CD4-positive, alpha-beta T cell treated with Interleukin-4 for 4 hours (primary cell): ENCODE data around the gene SH3RF3.

ENCODE experiments used
- DNase-seq: peaks from one replicate; pipeline ENCODE4 v3.0.0-alpha.2; 2020

SH3RF3 gene

DNA sequence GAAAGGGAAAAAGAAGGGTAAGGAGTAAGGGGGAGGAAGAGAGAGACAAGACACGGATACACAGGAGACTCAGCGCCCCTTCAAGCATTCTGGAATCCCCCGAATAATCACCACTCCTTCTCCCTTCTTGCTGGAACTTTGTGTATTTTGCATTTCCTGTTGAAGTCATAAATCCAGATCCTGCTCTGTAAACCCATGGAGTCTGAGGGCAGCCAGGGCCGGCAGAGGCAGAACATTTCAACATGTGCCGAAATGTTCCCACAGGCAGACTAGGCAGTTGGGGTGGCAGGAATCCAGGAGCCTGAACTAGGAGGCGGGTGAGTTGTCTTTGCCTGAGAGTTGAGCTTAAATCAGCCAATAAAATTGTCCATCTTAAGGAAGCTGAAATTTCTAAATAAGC is 193.1 kb downstream of the SH3RF3 start:
- no peak for DNase-seq

DNA sequence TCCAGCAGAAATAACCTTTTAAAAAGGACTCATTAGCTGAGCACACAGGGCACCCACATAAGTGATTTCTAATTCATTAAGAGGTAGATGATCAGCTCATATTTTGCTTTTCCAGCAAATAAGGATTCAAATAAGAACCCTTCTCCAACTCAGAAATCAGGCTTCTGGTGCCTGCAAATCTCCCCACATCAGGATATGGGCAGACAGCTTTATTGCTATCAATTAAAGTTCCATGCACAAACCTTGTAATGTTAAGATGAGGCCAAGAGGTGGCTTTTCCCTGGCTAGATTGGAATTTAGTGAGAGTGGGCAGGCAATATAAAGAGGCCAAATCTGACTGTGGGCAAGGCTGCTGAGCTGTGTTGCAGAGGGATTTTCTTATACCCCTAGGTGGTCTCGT is 193.6 kb downstream of the SH3RF3 start:
- no peak for DNase-seq

GRCh38 chr2:109324861-109325260 is 195.9 kb downstream of the SH3RF3 start:
- no peak for DNase-seq

- no peak for DNase-seq
Measured at GRCh38 chr2:109325570-109325969, 196.6 kb downstream of the SH3RF3 start.

DNA sequence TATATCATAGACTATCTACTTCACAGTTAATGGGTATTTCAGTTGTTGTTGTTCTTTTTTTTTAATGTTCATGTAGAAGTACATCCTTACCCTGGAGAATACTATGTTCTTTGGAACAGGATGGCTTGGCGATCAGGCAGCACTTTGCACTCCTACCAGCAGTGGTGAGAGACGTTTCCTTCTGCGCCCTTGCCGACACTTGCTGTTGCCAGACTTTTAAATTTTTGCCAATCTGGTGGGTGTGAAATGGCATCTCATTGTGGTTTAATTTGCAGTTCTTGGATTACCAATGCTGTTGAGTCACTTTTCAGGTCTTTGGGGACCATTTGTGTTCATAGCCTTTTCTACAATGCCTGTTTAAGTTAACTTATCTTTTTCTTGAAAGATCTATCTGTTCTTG is 197.3 kb downstream of the SH3RF3 start:
- no peak for DNase-seq

DNA sequence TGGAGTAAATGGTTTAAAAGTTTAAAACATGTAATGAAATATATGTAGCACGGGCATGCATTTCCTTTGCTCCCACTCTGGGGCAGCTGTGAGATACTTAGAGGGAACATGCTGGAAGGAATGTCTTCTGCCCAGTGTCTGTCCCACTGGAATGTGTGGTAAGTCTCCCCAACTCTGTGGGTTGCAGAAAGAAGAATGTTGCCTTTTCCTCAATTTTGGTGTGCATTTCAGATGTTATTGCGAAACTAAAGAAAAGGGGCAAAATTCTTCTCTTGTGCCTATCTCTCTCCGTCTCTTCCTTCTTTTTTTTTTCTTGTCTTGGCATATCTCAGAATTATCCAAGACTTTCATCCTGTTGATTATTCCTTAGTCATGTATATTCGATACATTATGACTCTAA is 201.1 kb downstream of the SH3RF3 start:
- no peak for DNase-seq

GRCh38 chr2:109331081-109331480 is 202.1 kb downstream of the SH3RF3 start:
- DNase-seq, result no peak

- peak; percentile 10 for DNase-seq
Measured at GRCh38 chr2:109331896-109332848, 203.2 kb downstream of the SH3RF3 start.

- no peak for DNase-seq
Measured at GRCh38 chr2:109332880-109333279, 203.9 kb downstream of the SH3RF3 start.

DNA sequence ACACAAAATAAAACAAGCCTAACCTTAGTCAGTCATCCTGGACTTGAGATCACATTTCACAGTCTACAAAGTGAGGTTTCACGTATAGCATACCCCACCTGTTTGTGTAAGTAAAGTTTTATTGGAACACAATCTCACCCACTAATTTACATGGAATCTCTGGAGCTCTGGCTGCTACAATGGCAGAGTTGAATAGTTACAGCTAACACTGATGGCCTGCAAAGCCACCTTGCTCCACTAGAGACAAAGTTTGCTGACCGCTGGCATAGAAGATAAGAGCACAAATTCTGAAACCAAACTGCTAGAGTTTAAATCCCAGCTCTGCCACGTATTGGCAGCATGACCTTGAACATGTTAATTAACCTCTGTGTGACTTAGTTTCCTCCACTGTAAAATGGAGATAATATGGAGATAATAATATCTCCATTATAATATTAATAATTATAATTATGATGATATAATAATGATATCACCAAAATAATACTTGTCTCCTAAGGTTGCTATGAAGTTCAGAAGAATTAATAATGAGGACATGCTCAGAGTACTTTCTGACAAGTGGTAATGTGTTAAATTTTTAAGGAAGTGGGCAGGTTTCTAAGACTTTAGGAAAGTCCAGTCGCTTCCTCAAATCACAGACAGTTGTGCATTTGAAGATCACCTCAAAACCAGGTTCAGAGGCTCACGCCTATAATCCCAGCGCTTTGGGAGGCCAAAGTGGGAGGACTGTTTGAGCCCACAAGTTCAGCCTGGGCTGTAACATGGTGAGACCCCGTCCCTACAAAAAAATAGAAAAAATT is 204.6 kb downstream of the SH3RF3 start:
- DNase-seq, result no peak

GRCh38 chr2:109335631-109336176 is 206.7 kb downstream of the SH3RF3 start:
- no peak for DNase-seq

GRCh38 chr2:109336296-109336695 is 207.3 kb downstream of the SH3RF3 start:
- DNase-seq, result no peak

DNA sequence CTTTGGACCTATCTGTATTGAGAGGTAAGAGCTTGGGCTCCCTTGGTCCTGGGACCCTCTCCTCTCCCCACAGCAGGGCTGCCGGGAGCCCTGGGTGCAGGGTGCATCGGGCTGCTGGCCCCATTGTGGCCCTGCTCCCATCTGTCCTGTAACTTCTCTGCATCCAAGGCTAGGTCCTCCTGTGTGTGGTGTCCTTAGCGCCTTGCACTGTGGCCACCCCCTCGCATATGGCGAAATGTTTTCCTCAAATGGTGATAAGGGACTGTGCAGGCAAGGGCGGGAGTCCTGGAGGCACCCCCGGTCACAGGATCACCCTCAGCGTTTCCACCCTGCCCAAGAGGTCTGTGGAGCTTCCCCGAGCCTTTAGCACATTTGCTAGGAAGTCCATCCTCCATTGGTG is 208.2 kb downstream of the SH3RF3 start:
- DNase-seq, result no peak

DNA sequence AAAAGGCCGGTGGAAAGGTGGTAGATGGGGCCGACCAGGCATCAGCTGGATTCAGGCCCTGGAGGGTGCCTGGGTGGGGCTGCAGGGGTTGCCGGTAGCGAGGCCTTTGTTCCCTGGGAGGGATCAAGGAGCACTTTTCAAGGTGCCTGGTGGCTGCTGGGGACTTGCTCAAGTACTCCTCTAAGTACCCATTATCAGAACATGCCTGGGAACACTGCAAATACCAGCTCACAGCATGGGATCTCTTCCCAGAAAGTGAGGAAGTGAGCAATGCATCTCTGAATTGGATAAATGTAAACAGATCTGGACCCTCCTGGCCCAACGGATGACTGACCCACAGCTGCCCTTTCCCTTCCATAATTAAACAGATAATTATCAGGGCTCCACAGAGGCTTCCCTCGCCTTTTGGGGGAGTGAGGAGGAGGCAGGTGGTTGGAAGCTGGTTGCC is 210.5 kb downstream of the SH3RF3 start:
- DNase-seq, result no peak

DNA sequence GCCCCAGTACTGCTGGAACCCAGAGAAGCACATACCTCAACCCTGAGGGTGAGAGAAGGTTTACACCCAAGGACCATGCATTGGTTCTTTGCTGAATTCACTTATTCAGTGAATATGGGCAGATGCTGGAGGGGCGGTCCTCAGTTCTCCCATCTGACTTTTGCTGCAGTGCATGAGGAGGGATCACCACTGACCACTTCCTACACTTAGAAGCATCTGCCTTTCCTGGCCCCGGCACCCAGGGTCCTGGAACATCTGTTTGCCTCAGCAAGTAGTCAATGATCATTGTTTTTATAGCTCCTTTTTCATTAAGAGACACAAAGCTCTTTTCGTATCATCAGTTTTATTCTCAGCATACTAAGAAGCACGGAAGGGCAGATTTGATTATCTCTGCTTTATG is 211.4 kb downstream of the SH3RF3 start:
- DNase-seq, result no peak

- DNase-seq, result no peak
Measured at GRCh38 chr2:109341355-109342255, 212.6 kb downstream of the SH3RF3 start.

GRCh38 chr2:109342256-109342850 is 213.3 kb downstream of the SH3RF3 start:
- no peak for DNase-seq

DNA sequence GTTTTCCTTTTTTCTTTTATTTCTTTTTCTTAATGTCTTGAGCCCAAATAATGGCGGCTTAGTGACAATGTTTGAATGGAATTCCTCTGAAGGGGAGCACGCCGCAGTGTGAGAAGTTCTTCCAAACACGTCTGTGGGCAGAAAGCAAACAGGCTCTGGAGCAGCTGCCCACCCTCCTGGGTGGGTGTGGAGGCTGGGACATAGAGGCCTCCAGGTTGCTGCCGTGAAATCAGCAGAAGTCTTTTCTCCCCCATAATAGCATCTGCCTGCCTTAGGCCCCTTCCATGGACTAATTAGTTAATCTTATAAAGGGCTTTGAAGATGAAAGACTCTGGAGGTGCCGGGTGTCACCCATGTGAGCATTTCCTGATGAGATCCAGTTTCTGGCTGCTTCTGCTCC is 213.9 kb downstream of the SH3RF3 start:
- no peak for DNase-seq

DNA sequence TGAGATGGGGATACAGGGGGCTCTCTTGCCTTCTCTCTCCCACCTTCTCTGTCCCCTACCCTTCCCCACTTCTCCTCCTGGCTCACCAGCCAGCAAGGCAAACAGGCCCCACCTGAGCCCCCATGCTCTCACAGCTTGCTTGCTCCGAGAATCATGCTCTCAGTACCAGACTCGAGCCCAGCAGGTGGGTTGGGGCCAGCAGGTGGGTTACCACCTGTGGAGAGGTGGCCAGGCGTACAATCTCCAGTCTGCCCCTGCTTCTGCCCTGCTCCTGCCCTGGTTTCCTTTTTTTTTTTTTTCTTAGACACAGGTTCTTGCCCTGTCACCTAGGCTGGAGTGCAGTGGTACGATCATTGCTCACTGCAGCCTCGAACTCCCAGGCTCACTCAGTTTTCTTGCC is 214.5 kb downstream of the SH3RF3 start:
- DNase-seq, result no peak

- DNase-seq, result no peak
Measured at GRCh38 chr2:109344270-109344805, 215.3 kb downstream of the SH3RF3 start.

DNA sequence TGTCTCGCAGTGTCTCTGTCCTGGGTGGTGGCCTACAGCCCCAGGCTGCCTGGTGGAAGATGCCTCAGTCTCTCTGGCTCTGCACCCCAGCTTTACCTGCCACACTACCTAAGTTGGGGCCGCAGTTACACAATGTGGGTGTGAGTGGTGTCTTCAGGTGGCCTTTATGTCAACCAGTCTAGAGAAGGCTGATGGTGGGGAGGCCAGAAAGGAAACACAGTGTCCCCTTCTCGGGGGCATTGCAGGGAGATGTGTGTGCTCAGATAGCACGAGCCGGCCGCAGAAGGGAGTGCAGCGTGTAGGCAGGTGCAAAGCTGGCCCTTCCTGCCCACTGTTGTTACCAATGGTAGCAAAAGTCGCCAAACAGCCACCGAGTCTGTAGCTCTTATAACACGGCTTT is 216.1 kb downstream of the SH3RF3 start:
- no peak for DNase-seq
